Gastrocnemius medialis (tissue), 4 donors: ENCODE results near the gene IL1F10.

Experiments
- POLR2A ChIP-seq, 2 donors: fragments of 450-650 bp; IDR thresholded peaks; one replicate each; pipeline ENCODE4 v1.6.1; 2017; ENCODE audit warnings: antibody characterized with exemption in 2 of 2, mild to moderate bottlenecking in 2 of 2, moderate library complexity in 2 of 2
- TF ChIP-seq, protein P1 (sequence below), 5 experiments: fragments of 450-650 bp in 3 of 5; fragments of 200-600 bp in 2 of 5; sonication (generic) in 2 of 5; IDR thresholded peaks in 4 of 5; conservative IDR thresholded peaks in 1 of 5; 1 replicate in 4 of 5; 2 replicates in 1 of 5; pipeline ENCODE4 v1.5.1; 2016 to 2019; ENCODE audit warnings: antibody characterized with exemption in 5 of 5, mild to moderate bottlenecking in 3 of 5, moderate library complexity in 3 of 5

DNA sequence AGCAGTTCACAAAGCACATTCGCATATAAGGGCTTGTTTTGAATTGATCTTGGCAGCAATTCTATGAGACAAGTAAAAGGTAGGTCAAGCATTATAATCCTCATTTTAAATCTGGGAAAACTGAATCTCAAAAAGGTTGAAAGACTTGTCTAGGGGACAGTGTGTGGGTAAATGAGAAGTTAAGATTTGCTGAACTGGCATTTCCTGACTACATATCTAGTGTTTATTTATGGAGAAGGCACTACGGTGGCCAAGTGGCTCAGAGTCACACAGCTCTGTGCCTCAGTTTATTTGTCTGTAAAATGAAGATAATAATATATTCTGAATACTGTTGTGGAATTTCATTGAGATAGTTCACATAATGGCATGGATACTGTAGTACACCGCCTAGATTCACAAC lies 43.4 kb downstream of the IL1F10 start:
- TF ChIP-seq, protein P1, sequence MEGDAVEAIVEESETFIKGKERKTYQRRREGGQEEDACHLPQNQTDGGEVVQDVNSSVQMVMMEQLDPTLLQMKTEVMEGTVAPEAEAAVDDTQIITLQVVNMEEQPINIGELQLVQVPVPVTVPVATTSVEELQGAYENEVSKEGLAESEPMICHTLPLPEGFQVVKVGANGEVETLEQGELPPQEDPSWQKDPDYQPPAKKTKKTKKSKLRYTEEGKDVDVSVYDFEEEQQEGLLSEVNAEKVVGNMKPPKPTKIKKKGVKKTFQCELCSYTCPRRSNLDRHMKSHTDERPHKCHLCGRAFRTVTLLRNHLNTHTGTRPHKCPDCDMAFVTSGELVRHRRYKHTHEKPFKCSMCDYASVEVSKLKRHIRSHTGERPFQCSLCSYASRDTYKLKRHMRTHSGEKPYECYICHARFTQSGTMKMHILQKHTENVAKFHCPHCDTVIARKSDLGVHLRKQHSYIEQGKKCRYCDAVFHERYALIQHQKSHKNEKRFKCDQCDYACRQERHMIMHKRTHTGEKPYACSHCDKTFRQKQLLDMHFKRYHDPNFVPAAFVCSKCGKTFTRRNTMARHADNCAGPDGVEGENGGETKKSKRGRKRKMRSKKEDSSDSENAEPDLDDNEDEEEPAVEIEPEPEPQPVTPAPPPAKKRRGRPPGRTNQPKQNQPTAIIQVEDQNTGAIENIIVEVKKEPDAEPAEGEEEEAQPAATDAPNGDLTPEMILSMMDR (IDR thresholded peaks at IDR 0.05 in 4 of 5, conservative IDR thresholded peaks at IDR 0.05 in 1 of 5): no peak
- no peak for TF ChIP-seq POLR2A (IDR thresholded peaks at IDR 0.05)
